Neuronal stem cell (in vitro differentiated cells): Measurements from ENCODE around the gene PACRG.
A peak's percentile ranks its signal among the peaks of the same experiment; 100 is the strongest.

Source experiments
- DNase-seq: peaks from one replicate; pipeline ENCODE4 v3.0.0-alpha.2; 2013; ENCODE audit warnings: low spot score
- H2AFZ ChIP-seq: one replicate; pipeline ENCODE4 v1.6.1; 2013; ENCODE audit warnings: mild to moderate bottlenecking, low read length, inconsistent platforms
- H2AK5ac ChIP-seq: 2 replicates; pipeline ENCODE4 v1.6.1; 2013; ENCODE audit warnings: low read depth, mild to moderate bottlenecking, inconsistent platforms, low read length, moderate library complexity, mixed read lengths
- H2BK120ac ChIP-seq: 2 replicates; pipeline ENCODE4 v1.6.1; 2013; ENCODE audit warnings: low read depth, mild to moderate bottlenecking, inconsistent platforms, low read length, moderate library complexity, mixed read lengths
- H2BK12ac ChIP-seq: one replicate; pipeline ENCODE4 v1.6.1; 2013; ENCODE audit warnings: low read length, inconsistent platforms
- H2BK15ac ChIP-seq: 2 replicates; pipeline ENCODE4 v1.6.1; 2013; ENCODE audit warnings: mild to moderate bottlenecking, low read length, inconsistent platforms, mixed read lengths
- H2BK5ac ChIP-seq: one replicate; pipeline ENCODE4 v1.6.1; 2013; ENCODE audit warnings: inconsistent platforms, mild to moderate bottlenecking, low read length, moderate library complexity
- H3K14ac ChIP-seq: one replicate; pipeline ENCODE4 v1.6.1; 2013; ENCODE audit warnings: low read length, inconsistent platforms
- H3K18ac ChIP-seq: 2 replicates; pipeline ENCODE4 v1.6.1; 2013; ENCODE audit warnings: low read length, inconsistent platforms
- H3K23ac ChIP-seq: 2 replicates; pipeline ENCODE4 v1.6.1; 2013; ENCODE audit warnings: low read depth, mild to moderate bottlenecking, mixed read lengths, low read length, inconsistent platforms; ENCODE audit not compliant: poor library complexity
- H3K27ac ChIP-seq: replicated peaks from 3 replicates; pipeline ENCODE4 v1.5.1; 2013; ENCODE audit warnings: low read length, inconsistent platforms
- H3K27me3 ChIP-seq, 3 experiments: 2 replicates each; pipeline ENCODE4 v1.6.1; 2013; ENCODE audit warnings: low read length in 3 of 3, mild to moderate bottlenecking in 2 of 3, inconsistent platforms in 1 of 3, low read depth in 1 of 3, mixed read lengths in 1 of 3, moderate library complexity in 1 of 3; ENCODE audit not compliant: control insufficient read depth in 3 of 3, insufficient read depth in 3 of 3
- H3K36me3 ChIP-seq, 2 donors: replicated peaks in 1 of 2; 2 replicates each; pipeline ENCODE4 v1.6.1; 2013; ENCODE audit warnings: low read length in 2 of 2; ENCODE audit not compliant: control insufficient read depth in 2 of 2, insufficient read depth in 2 of 2
- H3K4ac ChIP-seq: 2 replicates; pipeline ENCODE4 v1.6.1; 2013; ENCODE audit warnings: inconsistent platforms, mild to moderate bottlenecking, low read length, moderate library complexity
- H3K4me1 ChIP-seq, 2 donors: 1 replicate in 1 of 2; 2 replicates in 1 of 2; pipeline ENCODE4 v1.6.1; 2013; ENCODE audit warnings: low read length in 2 of 2, low read depth in 1 of 2; ENCODE audit not compliant: control insufficient read depth in 2 of 2, insufficient read depth in 1 of 2
- H3K4me2 ChIP-seq: one replicate; pipeline ENCODE4 v1.6.1; 2013; ENCODE audit warnings: mild to moderate bottlenecking, low read length, inconsistent platforms; ENCODE audit not compliant: insufficient read depth, poor library complexity, severe bottlenecking
- H3K4me3 ChIP-seq, 2 donors: 2 replicates each; pipeline ENCODE4 v1.5.1; 2013; ENCODE audit warnings: low read length in 2 of 2, mild to moderate bottlenecking in 2 of 2, inconsistent platforms in 1 of 2, moderate library complexity in 1 of 2
- H3K79me1 ChIP-seq: one replicate; pipeline ENCODE4 v1.6.1; 2013; ENCODE audit warnings: low read depth, mild to moderate bottlenecking, inconsistent platforms, low read length, moderate library complexity
- H3K9ac ChIP-seq: one replicate; pipeline ENCODE4 v1.6.1; 2013; ENCODE audit warnings: mild to moderate bottlenecking, low read depth, low read length, inconsistent platforms; ENCODE audit not compliant: poor library complexity
- H3K9me3 ChIP-seq, 2 donors: replicated peaks in 1 of 2; 2 replicates each; pipeline versions ENCODE3 to v1.6.1; 2013; ENCODE audit warnings: low read length in 2 of 2, mild to moderate bottlenecking in 2 of 2, inconsistent platforms in 1 of 2, low read depth in 1 of 2, mixed read lengths in 1 of 2, moderate library complexity in 1 of 2; ENCODE audit not compliant: control insufficient read depth in 2 of 2, insufficient read depth in 1 of 2
- H4K8ac ChIP-seq: one replicate; pipeline ENCODE4 v1.6.1; 2013; ENCODE audit warnings: low read depth, mild to moderate bottlenecking, inconsistent platforms, low read length, moderate library complexity
- H4K91ac ChIP-seq: one replicate; pipeline ENCODE4 v1.6.1; 2013; ENCODE audit warnings: low read length, low read depth, mild to moderate bottlenecking, inconsistent platforms; ENCODE audit not compliant: poor library complexity
- WGBS, 2 donors: extraction: QIAGEN DNeasy Blood & Tissue Kit; methylation state at CpG; one replicate each; pipeline ENCODE4 v1.1.7; 2013; ENCODE audit warnings: missing lambda C conversion rate in 2 of 2, mixed read lengths in 1 of 2; ENCODE audit not compliant: insufficient read length in 2 of 2, insufficient replicate concordance in 1 of 2; ENCODE audit errors: extremely low coverage in 2 of 2; 5-methylcytosine and 5-hydroxymethylcytosine counted together

Gene PACRG

DNA sequence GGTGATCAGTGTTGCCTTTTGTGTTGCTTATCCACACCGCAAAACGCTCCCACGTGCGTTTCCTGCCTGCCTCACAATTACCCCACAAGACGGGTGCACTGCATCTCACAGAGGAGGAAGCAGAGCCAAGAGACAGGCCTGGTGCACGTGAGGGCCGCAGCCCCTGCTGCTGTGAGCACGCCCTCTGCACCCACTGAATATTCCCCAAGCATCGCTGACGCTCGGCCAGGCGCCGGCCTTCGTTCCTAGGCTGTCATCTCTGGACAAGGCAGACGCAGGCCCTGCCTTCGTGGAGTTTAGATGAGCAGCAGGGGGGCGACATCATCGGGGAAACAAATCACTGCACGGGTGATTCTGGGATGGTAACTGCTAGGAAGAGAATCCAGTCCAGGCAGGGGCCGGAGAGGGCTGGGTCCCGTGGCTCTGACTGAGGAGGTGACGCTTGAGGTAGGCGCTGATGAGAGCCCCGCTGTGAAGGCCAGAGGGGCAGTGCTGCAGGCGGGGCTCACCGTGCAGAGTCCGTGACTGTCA lies 524.4 kb downstream of the PACRG start:
- no peak overlapping the region for H3K27ac ChIP-seq
- H2BK120ac ChIP-seq = no peak overlapping the region

DNA sequence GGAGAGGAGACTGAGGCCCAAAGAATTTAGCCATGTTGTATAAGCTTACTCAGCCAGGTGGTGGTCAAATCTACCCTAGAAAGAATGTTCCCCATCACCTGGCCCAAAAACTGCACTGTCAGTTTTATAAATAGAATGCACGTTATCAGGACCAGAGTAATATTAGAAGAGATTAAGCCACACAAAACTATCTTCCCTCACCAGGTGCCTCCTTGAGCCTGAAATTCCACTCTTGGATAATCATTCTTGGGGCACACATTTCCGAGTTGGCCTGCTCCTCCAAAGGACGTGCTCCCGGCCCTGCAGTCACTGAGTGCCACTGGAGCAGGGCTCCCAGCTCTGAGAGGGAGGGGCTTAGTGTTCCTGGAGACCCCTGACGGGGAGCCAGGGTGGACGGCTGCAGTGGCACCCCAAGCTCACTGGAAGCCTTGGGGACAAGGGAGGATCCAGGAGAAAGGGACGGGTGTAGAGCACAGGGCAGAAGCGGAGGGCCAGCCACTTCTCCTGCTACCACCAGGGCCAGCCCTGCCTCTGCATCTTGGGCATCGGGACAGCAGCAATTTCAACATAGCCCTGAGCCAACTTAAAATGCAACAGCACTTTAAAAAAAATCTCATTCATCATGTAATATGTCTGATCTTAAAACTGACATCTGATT lies 525.9 kb downstream of the PACRG start:
- Histone ChIP-seq H3K79me1 (no peaks in the 10 kb centered on the region), H4K8ac (peak overlapping the region; percentile 86), H3K27ac (no peak overlapping the region), H3K14ac (no peak overlapping the region), H2BK5ac (no peak overlapping the region), H2BK12ac (peak overlapping the region; percentile 73), H3K9ac (no peak overlapping the region), H3K27me3 (no peaks in the 10 kb centered on the region), H4K91ac (no peak overlapping the region), H3K18ac (peak overlapping the region; percentile 91), H3K4ac (no peak overlapping the region), H2BK15ac (peak overlapping the region; percentile 87), H2BK120ac (no peak overlapping the region), H3K36me3 (no peaks in the 10 kb centered on the region), H3K4me1 (peaks cover 5 to 10% of the 10 kb centered on the region in 2 donors), H3K9me3 (no peaks in the 10 kb centered on the region), H3K4me2 (no peak overlapping the region), H2AK5ac (peak overlapping the region; percentile 80), H3K23ac (no peak overlapping the region), H3K4me3 (no peak overlapping the region), H2AFZ (no peak overlapping the region)
- WGBS, 2 donors = no CpG with 5 or more reads among the region's 9 CpGs
- DNase-seq = no peak

More for the DNA sequence above, 524.4 kb downstream of the PACRG start:
- Histone ChIP-seq H2AFZ (peak overlapping the region; percentile 72), H3K36me3 (no peaks in the 10 kb centered on the region), H3K79me1 (no peaks in the 10 kb centered on the region), H3K18ac (peak overlapping the region; percentile 56), H3K27me3 (no peaks in the 10 kb centered on the region), H4K8ac (peak overlapping the region; percentile 5), H3K4me2 (no peak overlapping the region), H4K91ac (peak overlapping the region; percentile 85), H3K23ac (no peak overlapping the region), H2BK12ac (no peak overlapping the region), H3K4ac (no peak overlapping the region), H2BK15ac (no peak overlapping the region), H3K14ac (no peak overlapping the region), H3K4me3 (no peak overlapping the region), H3K9ac (no peak overlapping the region), H3K4me1 (peaks cover 11 to 19% of the 10 kb centered on the region in 2 donors), H2BK5ac (no peak overlapping the region), H3K9me3 (no peaks in the 10 kb centered on the region), H2AK5ac (peak overlapping the region; percentile 40)
- DNase-seq = no peak
- no CpG with 5 or more reads among the region's 27 CpGs for WGBS, 2 donors

DNA sequence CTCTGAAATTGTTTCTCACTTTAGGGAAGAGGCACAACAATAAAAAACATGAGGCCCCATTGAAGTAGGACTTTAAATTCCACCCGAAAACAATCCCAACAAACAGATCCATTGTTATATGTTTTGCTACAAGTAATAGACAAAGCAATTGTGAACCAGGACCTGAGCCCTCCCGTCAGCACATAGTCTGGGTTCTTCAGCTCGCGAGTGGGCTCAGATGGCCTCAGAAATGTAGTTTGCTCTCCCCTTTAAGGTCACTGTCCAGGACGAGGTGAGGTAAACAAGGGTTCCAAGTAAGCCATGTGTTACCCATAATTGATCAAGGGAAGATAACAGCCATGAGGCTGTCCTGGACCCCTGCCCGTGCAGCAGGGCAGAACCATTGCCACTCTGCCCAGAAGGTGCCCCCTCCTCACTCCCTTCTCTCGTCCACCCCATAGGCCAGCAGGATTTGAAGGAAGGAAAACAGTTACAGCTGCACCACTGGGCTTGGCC lies 526.6 kb downstream of the PACRG start:
- H3K4me3 ChIP-seq = no peak overlapping the region
- H3K4me1 ChIP-seq = peaks cover 5 to 9% of the 10 kb centered on the region in 2 donors
- no peak overlapping the region for H2AK5ac ChIP-seq
- no peak overlapping the region for H3K4me2 ChIP-seq
- H3K9ac ChIP-seq = no peak overlapping the region
- WGBS, 2 donors = no CpG with 5 or more reads among the region's 7 CpGs
- no peak overlapping the region for H3K27ac ChIP-seq
- no peak for DNase-seq
- H4K8ac ChIP-seq = no peak overlapping the region
- H4K91ac ChIP-seq = no peak overlapping the region
- H3K27me3 ChIP-seq = no peaks in the 10 kb centered on the region
- H2BK12ac ChIP-seq = no peak overlapping the region
- H3K4ac ChIP-seq = no peak overlapping the region
- H3K18ac ChIP-seq = peak overlapping the region; percentile 23
- no peak overlapping the region for H2BK120ac ChIP-seq
- H3K36me3 ChIP-seq = no peaks in the 10 kb centered on the region
- H3K9me3 ChIP-seq = no peaks in the 10 kb centered on the region
- H3K23ac ChIP-seq = peak overlapping the region; percentile 8
- no peaks in the 10 kb centered on the region for H3K79me1 ChIP-seq
- no peak overlapping the region for H2BK5ac ChIP-seq
- H2AFZ ChIP-seq = peak overlapping the region; percentile 28
- peak overlapping the region; percentile 34 for H2BK15ac ChIP-seq
- no peak overlapping the region for H3K14ac ChIP-seq

DNA sequence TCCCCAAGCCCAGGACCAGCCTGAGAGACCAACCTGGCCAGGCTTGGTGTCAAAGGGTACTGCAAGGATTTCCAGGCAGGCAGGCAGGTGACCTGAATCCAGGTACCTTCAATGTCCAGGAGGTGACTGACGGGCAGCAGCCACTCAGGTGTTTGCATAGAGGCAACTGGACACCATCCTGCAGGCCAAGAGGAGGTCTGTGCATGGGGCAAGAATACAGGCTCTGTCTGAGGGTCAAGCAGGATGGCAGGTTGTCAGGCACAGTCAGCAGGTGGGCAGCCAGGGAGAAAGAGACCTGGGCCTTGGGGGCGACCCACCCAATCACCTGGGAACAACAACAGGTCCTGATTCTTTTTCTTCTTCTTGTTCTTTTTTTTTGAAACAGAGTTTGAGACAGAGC lies 527.5 kb downstream of the PACRG start:
- H3K9me3 ChIP-seq = no peaks in the 10 kb centered on the region
- H2AFZ ChIP-seq = no peak overlapping the region
- peak overlapping the region; percentile 40 for H2AK5ac ChIP-seq
- no peak overlapping the region for H3K27ac ChIP-seq
- peak overlapping the region; percentile 41 for H3K18ac ChIP-seq
- no peak overlapping the region for H2BK5ac ChIP-seq
- no peak overlapping the region for H4K91ac ChIP-seq
- no peak overlapping the region for H2BK12ac ChIP-seq
- peak overlapping the region; percentile 78 for H3K4ac ChIP-seq
- no peaks in the 10 kb centered on the region for H3K79me1 ChIP-seq
- no peaks in the 10 kb centered on the region for H3K27me3 ChIP-seq
- peak overlapping the region; percentile 7 for H2BK15ac ChIP-seq
- no peak overlapping the region for H3K9ac ChIP-seq
- H4K8ac ChIP-seq = no peak overlapping the region
- no CpG with 5 or more reads among the region's 2 CpGs for WGBS, 2 donors
- H3K4me1 ChIP-seq = peaks cover 4 to 10% of the 10 kb centered on the region in 2 donors
- no peak overlapping the region for H3K23ac ChIP-seq
- no peaks in the 10 kb centered on the region for H3K36me3 ChIP-seq
- H3K4me2 ChIP-seq = no peak overlapping the region
- H2BK120ac ChIP-seq = no peak overlapping the region
- no peak overlapping the region for H3K14ac ChIP-seq
- no peak overlapping the region for H3K4me3 ChIP-seq
- no peak for DNase-seq
